Fibroblast of lung (primary cell): ENCODE data around the gene GNB5. TPM values are rescaled to one million over a fixed set of nuclear protein-coding genes. Genes with fewer than 3 reads are reported as not detected.

Source experiments
- DNase-seq, 2 donors: peaks; one replicate each; pipeline versions ENCODE4 v3.0.0 to v3.0.0-alpha.2; 2010; ENCODE audit warnings: low read depth in 2 of 2
- H2AFZ ChIP-seq: 2 replicates; pipeline ENCODE4 v1.5.1; 2012; ENCODE audit warnings: low read length, control low read depth, inconsistent platforms
- H3K27ac ChIP-seq: 2 replicates; pipeline ENCODE4 v1.5.1; 2011; ENCODE audit warnings: low read length, control low read depth; ENCODE audit not compliant: insufficient read depth
- H3K27me3 ChIP-seq: 2 replicates; pipeline ENCODE4 v1.5.1; 2011; ENCODE audit warnings: mild to moderate bottlenecking, low read length; ENCODE audit not compliant: control insufficient read depth, insufficient read depth
- H3K36me3 ChIP-seq: 2 replicates; pipeline ENCODE4 v1.5.1; 2011; ENCODE audit warnings: low read length; ENCODE audit not compliant: control insufficient read depth, insufficient read depth
- H3K4me1 ChIP-seq: 2 replicates; pipeline ENCODE4 v1.5.1; 2011; ENCODE audit warnings: low read length; ENCODE audit not compliant: control insufficient read depth, insufficient read depth; ENCODE audit errors: extremely low read depth
- H3K4me2 ChIP-seq: 2 replicates; pipeline ENCODE4 v1.5.1; 2011; ENCODE audit warnings: low read length, control low read depth; ENCODE audit not compliant: insufficient read depth; ENCODE audit errors: extremely low read depth
- H3K4me3 ChIP-seq, 4 experiments: fragments of 200-600 bp in 1 of 4; sonication (generic) in 1 of 4; replicated peaks in 1 of 4; 2 replicates each; pipeline ENCODE4 v1.5.1; 2011 to 2016; ENCODE audit warnings: low read length in 4 of 4, low read depth in 3 of 4, mild to moderate bottlenecking in 3 of 4, control low read depth in 2 of 4, inconsistent platforms in 1 of 4, mixed read lengths in 1 of 4; ENCODE audit not compliant: insufficient read depth in 1 of 4; ENCODE audit errors: control extremely low read depth in 1 of 4
- H3K79me2 ChIP-seq: 2 replicates; pipeline ENCODE4 v1.5.1; 2012; ENCODE audit warnings: mild to moderate bottlenecking, low read length, inconsistent platforms; ENCODE audit not compliant: control insufficient read depth, insufficient read depth
- H3K9ac ChIP-seq: 2 replicates; pipeline ENCODE4 v1.5.1; 2011; ENCODE audit warnings: mild to moderate bottlenecking, low read length, control low read depth; ENCODE audit not compliant: insufficient read depth
- H3K9me3 ChIP-seq: 2 replicates; pipeline ENCODE4 v1.5.1; 2012; ENCODE audit warnings: low read depth, low read length; ENCODE audit not compliant: control insufficient read depth, insufficient read depth
- H4K20me1 ChIP-seq: 2 replicates; pipeline ENCODE4 v1.5.1; 2011; ENCODE audit warnings: low read length; ENCODE audit not compliant: control insufficient read depth, insufficient read depth; ENCODE audit errors: extremely low read depth
- EZH2 ChIP-seq: IDR thresholded peaks from 2 replicates; pipeline ENCODE4 v1.5.1; 2012; ENCODE audit warnings: low read length, control low read depth, mild to moderate bottlenecking; ENCODE audit errors: missing control alignments
- polyA plus RNA-seq, 2 donors: library from polyadenylated mRNA; depleted of rRNA in 1 of 2; stranded (reverse) in 1 of 2; unstranded in 1 of 2; fragments of >200 nt; gene quantifications; 2 replicates each; pipeline ENCODE4 v1.2.1, GENCODE V29; 2011 to 2012; ENCODE audit warnings: missing spikeins in 1 of 2
- total RNA-seq: library from RNA; depleted of rRNA; stranded (reverse); fragments of >200 nt; gene quantifications from 2 replicates; pipeline ENCODE4 v1.2.1, GENCODE V29; 2014
- TF ChIP-seq, protein P1 (sequence below), 2 donors: IDR thresholded peaks in 1 of 2; conservative IDR thresholded peaks in 1 of 2; 1 replicate in 1 of 2; 2 replicates in 1 of 2; pipeline ENCODE4 v1.5.1; 2011 to 2012; ENCODE audit warnings: low read length in 2 of 2, control low read depth in 1 of 2, inconsistent platforms in 1 of 2, low read depth in 1 of 2, mild to moderate bottlenecking in 1 of 2

Gene GNB5
- total and polyA plus RNA-seq, 2 donors (not counting 1 experiment from before 2014, with no cell fraction given) = 44.0 to 52.2 TPM

- DNase-seq = no peak
- no peak for TF ChIP-seq EZH2
- TF ChIP-seq, protein P1, sequence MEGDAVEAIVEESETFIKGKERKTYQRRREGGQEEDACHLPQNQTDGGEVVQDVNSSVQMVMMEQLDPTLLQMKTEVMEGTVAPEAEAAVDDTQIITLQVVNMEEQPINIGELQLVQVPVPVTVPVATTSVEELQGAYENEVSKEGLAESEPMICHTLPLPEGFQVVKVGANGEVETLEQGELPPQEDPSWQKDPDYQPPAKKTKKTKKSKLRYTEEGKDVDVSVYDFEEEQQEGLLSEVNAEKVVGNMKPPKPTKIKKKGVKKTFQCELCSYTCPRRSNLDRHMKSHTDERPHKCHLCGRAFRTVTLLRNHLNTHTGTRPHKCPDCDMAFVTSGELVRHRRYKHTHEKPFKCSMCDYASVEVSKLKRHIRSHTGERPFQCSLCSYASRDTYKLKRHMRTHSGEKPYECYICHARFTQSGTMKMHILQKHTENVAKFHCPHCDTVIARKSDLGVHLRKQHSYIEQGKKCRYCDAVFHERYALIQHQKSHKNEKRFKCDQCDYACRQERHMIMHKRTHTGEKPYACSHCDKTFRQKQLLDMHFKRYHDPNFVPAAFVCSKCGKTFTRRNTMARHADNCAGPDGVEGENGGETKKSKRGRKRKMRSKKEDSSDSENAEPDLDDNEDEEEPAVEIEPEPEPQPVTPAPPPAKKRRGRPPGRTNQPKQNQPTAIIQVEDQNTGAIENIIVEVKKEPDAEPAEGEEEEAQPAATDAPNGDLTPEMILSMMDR (conservative IDR thresholded peaks at IDR 0.05 in 1 of 2, IDR thresholded peaks at IDR 0.05 in 1 of 2; ENCODE audit: low read depth in 1 of 2, low read length in 2 of 2) = no peak
- Histone ChIP-seq H3K9me3 (no peaks in the 10 kb centered on the region), H3K79me2 (no peaks in the 10 kb centered on the region), H3K4me2 (no peak overlapping the region), H2AFZ (no peak overlapping the region), H3K9ac (no peak overlapping the region), H3K27ac (no peak overlapping the region), H3K36me3 (no peaks in the 10 kb centered on the region), H4K20me1 (no peaks in the 10 kb centered on the region), H3K4me1 (peaks cover 11% of the 10 kb centered on the region), H3K27me3 (no peaks in the 10 kb centered on the region), H3K4me3 (no peak overlapping the region)
Measured at GRCh38 chr15:52080706-52081392, 110.3 kb downstream of the GNB5 start.

- Histone ChIP-seq H2AFZ (no peak overlapping the region), H3K27ac (no peak overlapping the region), H3K9me3 (no peaks in the 10 kb centered on the region), H3K36me3 (no peaks in the 10 kb centered on the region), H4K20me1 (no peaks in the 10 kb centered on the region), H3K9ac (no peak overlapping the region), H3K4me2 (no peak overlapping the region), H3K27me3 (no peaks in the 10 kb centered on the region), H3K4me3 (no peak overlapping the region), H3K79me2 (no peaks in the 10 kb centered on the region), H3K4me1 (peaks cover 11% of the 10 kb centered on the region)
- TF ChIP-seq, protein P1 (conservative IDR thresholded peaks at IDR 0.05 in 1 of 2, IDR thresholded peaks at IDR 0.05 in 1 of 2; ENCODE audit: low read depth in 1 of 2, low read length in 2 of 2) = no peak
- no peak for TF ChIP-seq EZH2
- peak in 1 of 2 donors; percentile 82 for DNase-seq
Measured at GRCh38 chr15:52080031-52080430, 111.2 kb downstream of the GNB5 start.

- Histone ChIP-seq H3K79me2 (no peaks in the 10 kb centered on the region), H3K4me2 (no peak overlapping the region)
Measured at GRCh38 chr15:52078876-52079700, 112.1 kb downstream of the GNB5 start.

More at GRCh38 chr15:52078876-52079700, 112.1 kb downstream of the GNB5 start:
- Histone ChIP-seq H3K4me1 (peaks cover 11% of the 10 kb centered on the region), H3K4me3 (no peak overlapping the region), H4K20me1 (no peaks in the 10 kb centered on the region), H3K9ac (no peak overlapping the region), H3K27me3 (no peaks in the 10 kb centered on the region), H3K27ac (no peak overlapping the region), H2AFZ (no peak overlapping the region), H3K9me3 (no peaks in the 10 kb centered on the region), H3K36me3 (no peaks in the 10 kb centered on the region)
- peak; percentile 49 to 72 for DNase-seq
- TF ChIP-seq, protein P1 (conservative IDR thresholded peaks at IDR 0.05 in 1 of 2, IDR thresholded peaks at IDR 0.05 in 1 of 2; ENCODE audit: low read depth in 1 of 2, low read length in 2 of 2) = peak; percentile 64 to 88
- no peak for TF ChIP-seq EZH2
